GM12874 (cell line): Measurements from ENCODE around the gene SYT8.

Experiments
- CTCF ChIP-seq: IDR thresholded peaks from 2 replicates; pipeline ENCODE4 v1.5.1; 2011; ENCODE audit warnings: low read depth, mild to moderate bottlenecking, control low read depth, low read length, moderate library complexity; ENCODE audit not compliant: insufficient read depth

Gene SYT8

GRCh38 chr11:1879342-1879940, 44.7 kb downstream of the SYT8 start:
- TF ChIP-seq CTCF: no peak

DNA sequence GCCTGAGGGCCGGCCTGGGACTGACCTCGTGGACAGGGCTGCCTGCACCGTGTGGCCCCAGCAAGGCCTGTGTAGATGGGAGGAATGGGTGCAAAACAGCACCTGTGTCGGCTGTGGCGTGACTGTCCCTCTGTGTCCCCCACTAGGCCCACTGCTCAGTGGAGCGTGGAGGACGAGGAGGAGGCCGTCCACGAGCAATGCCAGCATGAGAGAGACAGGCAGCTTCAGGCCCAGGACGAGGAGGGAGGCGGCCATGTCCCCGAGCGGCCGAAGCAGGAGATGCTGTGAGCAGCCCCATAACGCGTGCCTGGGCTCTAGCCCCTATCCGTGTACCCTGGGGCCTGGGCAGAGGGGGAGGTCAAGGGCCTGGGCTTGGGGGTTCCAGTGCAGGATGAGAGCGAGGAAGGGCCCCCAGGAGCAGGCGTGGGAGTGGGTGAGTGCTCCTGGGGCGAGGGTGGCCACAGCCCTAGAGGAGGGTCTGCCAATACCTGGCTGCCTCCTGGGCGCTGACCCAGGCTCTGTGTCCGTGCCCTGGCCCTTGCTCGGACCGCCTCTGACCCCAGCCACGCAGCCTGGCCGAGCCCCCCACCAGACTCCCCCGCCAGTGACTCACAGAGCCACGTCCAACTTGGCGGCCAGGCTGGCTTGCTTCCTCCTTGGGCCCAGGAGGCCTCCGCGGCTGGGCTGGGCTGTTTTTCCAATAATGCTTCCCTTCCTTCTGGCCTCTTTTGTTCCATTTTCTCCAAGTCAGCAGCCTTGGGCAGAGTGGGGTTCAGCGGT, 45.3 kb downstream of the SYT8 start:
- TF ChIP-seq CTCF: no peak

GRCh38 chr11:1880746-1881441, 46.1 kb downstream of the SYT8 start:
- no peak for TF ChIP-seq CTCF

- TF ChIP-seq CTCF: no peak
Observed at GRCh38 chr11:1881442-1882264, 46.9 kb downstream of the SYT8 start.

GRCh38 chr11:1882265-1883238, 47.8 kb downstream of the SYT8 start:
- peak; percentile 95 for TF ChIP-seq CTCF

DNA sequence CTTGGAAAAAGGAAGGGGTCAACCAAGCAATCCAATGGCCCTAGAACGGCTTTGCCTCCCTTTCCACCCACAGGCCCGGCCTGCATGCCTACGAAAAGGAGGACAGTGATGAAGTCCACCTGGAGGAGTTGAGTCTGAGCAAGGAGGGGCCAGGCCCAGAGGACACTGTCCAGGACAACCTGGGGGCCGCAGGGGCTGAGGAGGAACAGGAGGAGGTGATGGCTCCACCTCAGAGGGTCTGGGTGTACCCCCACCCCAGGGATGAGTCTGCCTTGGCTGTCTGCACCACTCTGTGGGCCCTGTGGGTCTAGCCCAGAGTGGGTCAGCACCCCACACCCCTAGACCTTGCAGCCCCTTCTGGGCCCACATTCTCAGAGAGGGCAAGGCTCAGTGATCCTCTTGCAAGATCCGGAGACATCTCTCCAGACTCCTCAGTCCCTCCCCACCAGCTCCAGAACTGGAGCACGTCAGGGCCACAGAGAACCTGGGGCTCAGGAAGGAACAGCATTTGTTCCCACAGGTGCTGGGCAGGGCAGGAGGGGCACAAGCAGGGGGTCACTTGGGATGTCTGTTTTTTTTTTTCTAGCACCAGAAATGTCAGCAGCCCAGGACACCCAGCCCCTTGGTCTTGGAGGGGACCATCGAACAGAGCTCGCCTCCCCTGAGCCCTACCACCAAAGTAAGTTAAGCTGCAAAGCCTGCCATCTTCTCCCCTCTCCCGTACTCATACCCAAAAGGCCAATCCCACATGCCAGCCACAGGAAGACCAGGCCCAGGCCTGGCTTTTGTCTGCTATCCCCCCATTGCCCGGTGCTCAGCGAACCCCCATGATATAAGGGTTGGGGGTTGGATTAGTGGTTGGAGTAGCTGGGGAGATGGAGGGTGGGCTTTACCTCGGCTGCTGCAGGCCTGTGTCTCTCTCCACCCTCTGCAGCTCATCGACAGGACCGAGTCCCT, 48.8 kb downstream of the SYT8 start:
- TF ChIP-seq CTCF: no peak
